ENCODE measurements around the gene MAGOH.
"Not testable (repeated sequence)": the region's sequence is repeated elsewhere in the genome, so short reads cannot be mapped to it uniquely, and the experiment has no call there.

DNA sequence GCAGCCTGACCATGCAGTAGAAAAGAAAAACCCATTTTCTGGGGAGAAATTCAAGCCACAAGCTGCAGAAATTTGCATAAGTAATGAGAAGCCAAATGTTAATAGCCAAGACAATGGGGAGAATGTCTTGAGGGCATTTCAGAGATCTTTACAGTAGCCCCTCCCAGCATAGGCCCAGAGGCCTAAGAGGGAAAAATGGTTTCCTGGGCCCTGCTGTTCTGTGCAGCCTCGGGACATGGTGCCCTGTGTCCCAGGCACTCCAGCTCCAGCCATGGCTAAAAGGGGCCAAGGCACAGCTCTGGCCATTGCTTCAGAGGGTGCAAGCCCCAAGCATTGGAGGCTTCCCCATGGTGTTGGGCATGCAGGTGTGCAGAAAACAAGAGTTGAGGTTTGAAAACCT is 32.8 kb downstream of the MAGOH start:
- TF ChIP-seq, protein P1, sequence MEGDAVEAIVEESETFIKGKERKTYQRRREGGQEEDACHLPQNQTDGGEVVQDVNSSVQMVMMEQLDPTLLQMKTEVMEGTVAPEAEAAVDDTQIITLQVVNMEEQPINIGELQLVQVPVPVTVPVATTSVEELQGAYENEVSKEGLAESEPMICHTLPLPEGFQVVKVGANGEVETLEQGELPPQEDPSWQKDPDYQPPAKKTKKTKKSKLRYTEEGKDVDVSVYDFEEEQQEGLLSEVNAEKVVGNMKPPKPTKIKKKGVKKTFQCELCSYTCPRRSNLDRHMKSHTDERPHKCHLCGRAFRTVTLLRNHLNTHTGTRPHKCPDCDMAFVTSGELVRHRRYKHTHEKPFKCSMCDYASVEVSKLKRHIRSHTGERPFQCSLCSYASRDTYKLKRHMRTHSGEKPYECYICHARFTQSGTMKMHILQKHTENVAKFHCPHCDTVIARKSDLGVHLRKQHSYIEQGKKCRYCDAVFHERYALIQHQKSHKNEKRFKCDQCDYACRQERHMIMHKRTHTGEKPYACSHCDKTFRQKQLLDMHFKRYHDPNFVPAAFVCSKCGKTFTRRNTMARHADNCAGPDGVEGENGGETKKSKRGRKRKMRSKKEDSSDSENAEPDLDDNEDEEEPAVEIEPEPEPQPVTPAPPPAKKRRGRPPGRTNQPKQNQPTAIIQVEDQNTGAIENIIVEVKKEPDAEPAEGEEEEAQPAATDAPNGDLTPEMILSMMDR (IDR thresholded peaks at IDR 0.05; ENCODE audit: extremely low read depth in 1 of 2, insufficient read depth in 1 of 2, low read depth in 1 of 2, low read length in 2 of 2), result not testable (repeated sequence)
- TF ChIP-seq POLR2AphosphoS5 (IDR thresholded peaks at IDR 0.05; ENCODE audit: insufficient read depth, low read depth, low read length); POLR2A (IDR thresholded peaks at IDR 0.05; ENCODE audit: low read depth, low read length); MYC (IDR thresholded peaks at IDR 0.05; ENCODE audit: low read depth, low read length); GATA2 (IDR thresholded peaks at IDR 0.05; ENCODE audit: insufficient read depth, insufficient read length, low read depth, low read length): not testable (repeated sequence)
- TF ChIP-seq, protein P2, sequence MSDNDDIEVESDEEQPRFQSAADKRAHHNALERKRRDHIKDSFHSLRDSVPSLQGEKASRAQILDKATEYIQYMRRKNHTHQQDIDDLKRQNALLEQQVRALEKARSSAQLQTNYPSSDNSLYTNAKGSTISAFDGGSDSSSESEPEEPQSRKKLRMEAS (IDR thresholded peaks at IDR 0.05; ENCODE audit: insufficient read depth, insufficient read length), result not testable (repeated sequence)
